ENCODE data around the gene MTCL3.

Gene MTCL3

DNA sequence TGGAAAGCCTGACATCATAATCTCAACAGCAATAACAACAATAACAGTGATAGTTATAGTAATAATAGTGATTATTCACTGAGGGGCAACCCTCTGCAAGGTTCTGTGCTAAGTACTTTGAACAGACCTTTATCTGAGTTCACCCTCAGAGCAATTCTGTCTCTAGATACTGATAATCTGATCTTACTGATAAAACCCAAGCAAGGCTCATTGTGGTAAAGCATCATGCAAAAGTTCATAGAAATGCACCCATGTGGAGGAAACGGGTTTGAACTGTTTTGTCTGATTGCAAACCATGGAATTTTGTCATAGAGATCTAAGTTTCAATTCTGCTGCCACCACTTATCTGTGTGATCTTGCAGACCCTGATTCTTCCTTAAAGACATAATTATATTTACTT lies 58.7 kb downstream of the MTCL3 start:
- H4K20me1 ChIP-seq (ENCODE audit: insufficient read depth, low read length), result no peaks in the 10 kb centered on the region
- peaks cover 7% of the 10 kb centered on the region for H3K4me1 ChIP-seq (ENCODE audit: insufficient read depth, low read length)
- H2AFZ ChIP-seq (ENCODE audit: low read length), result no peak overlapping the region
- no peak overlapping the region for H3K27ac ChIP-seq (ENCODE audit: extremely low read length, insufficient read depth, low read length)
- CTCF ChIA-PET (ENCODE audit: low intra/inter-chr PET ratio, low total read pairs), result no interaction called here
- intact Hi-C loops (cut with micrococcal nuclease; ENCODE audit: unreplicated experiment) (loop anchor here (10.0 kb wide), 1 partner anchor 1274 kb away; no protein-coding TSS in a partner anchor), in situ Hi-C loops (cut with HindIII; ENCODE audit: extremely low pct_ligation_motif_present, low pct_unique_long_range_greater_than_20kb) (loop anchor here (5.0 kb wide), 1 partner anchor 82 kb away; no protein-coding TSS in a partner anchor)
- no peak overlapping the region for H3K4me2 ChIP-seq (ENCODE audit: low read depth, low read length)
- no peaks in the 10 kb centered on the region for H3K9me3 ChIP-seq (ENCODE audit: low read length)
- no peak overlapping the region for H3K4me3 ChIP-seq (replicated peaks in 1 of 3; ENCODE audit: insufficient read depth in 1 of 3, low read depth in 2 of 3, low read length in 3 of 3)
- FAIRE-seq, result no peak
- no peaks in the 10 kb centered on the region for H3K79me2 ChIP-seq (ENCODE audit: insufficient read depth, low read length)
- BruUV-seq (replicated peaks), result no TSS peak
- POLR2A ChIA-PET, result no interaction called here
- 0% methylated on average over 1 of the region's 1 CpG for WGBS (ENCODE audit: low lambda C conversion rate)
- ATAC-seq, result no peak
- no peaks in the 10 kb centered on the region for H3K27me3 ChIP-seq (ENCODE audit: control insufficient read depth in 1 of 2, insufficient read depth in 2 of 2, low read length in 2 of 2)
- no peak overlapping the region for H3K9ac ChIP-seq (ENCODE audit: insufficient read depth, low read depth, low read length)
- no peaks in the 10 kb centered on the region for H3K36me3 ChIP-seq (replicated peaks in 1 of 2; ENCODE audit: control insufficient read depth in 1 of 2, insufficient read depth in 2 of 2, low read length in 2 of 2)
- no peak for DNase-seq (ENCODE audit: low spot score)
- TF ChIP-seq NCOR1 (IDR thresholded peaks at IDR 0.05; ENCODE audit: borderline replicate concordance, low read length), result no peak
- TF ChIP-seq RORA (CRISPR knock-in tag; IDR thresholded peaks at IDR 0.05), result no peak
- no peak for TF ChIP-seq HOXA5 (CRISPR knock-in tag; IDR thresholded peaks at IDR 0.05)
- no peak for TF ChIP-seq ZNF160 (CRISPR knock-in tag; IDR thresholded peaks at IDR 0.05)
- TF ChIP-seq AHDC1 (CRISPR knock-in tag; IDR thresholded peaks at IDR 0.05; ENCODE audit: borderline replicate concordance), result no peak
- no peak for TF ChIP-seq BORCS8-MEF2B (CRISPR knock-in tag; IDR thresholded peaks at IDR 0.05)
- TF ChIP-seq ZNF557 (CRISPR knock-in tag; IDR thresholded peaks at IDR 0.05), result no peak
- no peak for TF ChIP-seq SNAPC4 (CRISPR knock-in tag; IDR thresholded peaks at IDR 0.05)
- no peak for TF ChIP-seq IKZF4 (CRISPR knock-in tag; IDR thresholded peaks at IDR 0.05; ENCODE audit: borderline replicate concordance, low read depth, not compliant biosample characterization)
- TF ChIP-seq ELF1 (CRISPR knock-in tag; IDR thresholded peaks at IDR 0.05), result no peak
- no peak for TF ChIP-seq TBX2 (CRISPR knock-in tag; IDR thresholded peaks at IDR 0.05; ENCODE audit: borderline replicate concordance)
- TF ChIP-seq ZNF20 (CRISPR knock-in tag; IDR thresholded peaks at IDR 0.05), result no peak
- no peak for TF ChIP-seq TFDP1 (CRISPR knock-in tag; IDR thresholded peaks at IDR 0.05; ENCODE audit: borderline replicate concordance)
- TF ChIP-seq ZNF564 (CRISPR knock-in tag; IDR thresholded peaks at IDR 0.05), result no peak
- TF ChIP-seq NFYC (CRISPR knock-in tag; IDR thresholded peaks at IDR 0.05), result no peak

Measured in HepG2 (cell line).